HUES48 (cell line): ENCODE measurements around the gene DAP3.
A peak's percentile ranks its signal among the peaks of the same experiment; 100 is the strongest.
"Not testable (repeated sequence)": the region's sequence is repeated elsewhere in the genome, so short reads cannot be mapped to it uniquely, and the experiment has no call there.

Source experiments
- H3K27ac ChIP-seq: one replicate; pipeline ENCODE4 v1.7.0; 2013; ENCODE audit warnings: low read depth, low read length, inconsistent platforms
- H3K27me3 ChIP-seq: 2 replicates; pipeline ENCODE4 v1.6.1; 2013; ENCODE audit warnings: mild to moderate bottlenecking, low read length; ENCODE audit not compliant: control insufficient read depth, insufficient read depth
- H3K36me3 ChIP-seq: 2 replicates; pipeline ENCODE4 v1.6.1; 2013; ENCODE audit warnings: low read length; ENCODE audit not compliant: control insufficient read depth, insufficient read depth
- H3K4me1 ChIP-seq: 2 replicates; pipeline ENCODE4 v1.6.1; 2013; ENCODE audit warnings: mild to moderate bottlenecking, low read length; ENCODE audit not compliant: control insufficient read depth, insufficient read depth
- H3K4me3 ChIP-seq: 2 replicates; pipeline ENCODE4 v1.5.1; 2013; ENCODE audit warnings: mild to moderate bottlenecking, low read depth, low read length
- H3K9ac ChIP-seq: 2 replicates; pipeline ENCODE4 v1.6.1; 2013; ENCODE audit warnings: mild to moderate bottlenecking, low read depth, low read length, moderate library complexity
- H3K9me3 ChIP-seq: 2 replicates; pipeline ENCODE4 v1.6.1; 2013; ENCODE audit warnings: low read length; ENCODE audit not compliant: control insufficient read depth, insufficient read depth

The DAP3 gene

GRCh38 chr1:155687705-155688323, 1.1 kb upstream of the DAP3 start:
- not testable (repeated sequence) for H3K27me3 ChIP-seq, H3K4me1 ChIP-seq, H3K9me3 ChIP-seq
- peak overlapping the region; percentile 96 for H3K9ac ChIP-seq
- H3K36me3 ChIP-seq = peaks cover 22% of the 10 kb centered on the region
- peak overlapping the region; percentile 84 for H3K4me3 ChIP-seq
- H3K27ac ChIP-seq = peak overlapping the region; percentile 88

GRCh38 chr1:155688324-155689080, 389 bp upstream of the DAP3 start, which contains the start of gene YY1AP1:
TSS of gene YY1AP1 (minus strand) at chr1:155688774. CDS start at chr1:155680436, 8,338 bp downstream.
- Histone ChIP-seq H3K9ac (peak within 1 kb of the TSS; percentile 96), H3K9me3 (peaks cover 8% of the 10 kb centered on the region; the same call in 1 of the 2 replicates), H3K27ac (peak within 1 kb of the TSS; percentile 88), H3K36me3 (peaks cover 27% of the 10 kb centered on the region), H3K4me1 (no peaks in the 10 kb centered on the region), H3K4me3 (peak within 1 kb of the TSS; percentile 84), H3K27me3 (no peaks in the 10 kb centered on the region)

GRCh38 chr1:155691992-155692528, 3.2 kb downstream of the DAP3 start:
- H3K4me1 ChIP-seq = no peaks in the 10 kb centered on the region; the same call in 1 of the 2 replicates
- no peak overlapping the region for H3K4me3 ChIP-seq
- peaks cover 8% of the 10 kb centered on the region; the same call in 1 of the 2 replicates for H3K9me3 ChIP-seq
- H3K27ac ChIP-seq = no peak overlapping the region
- peaks cover 27% of the 10 kb centered on the region for H3K36me3 ChIP-seq
- no peak overlapping the region for H3K9ac ChIP-seq
- H3K27me3 ChIP-seq = no peaks in the 10 kb centered on the region

GRCh38 chr1:155694167-155694566, 5.3 kb downstream of the DAP3 start:
- H3K27ac ChIP-seq = no peak overlapping the region
- H3K27me3 ChIP-seq = no peaks in the 10 kb centered on the region
- H3K9me3 ChIP-seq = peaks cover 8% of the 10 kb centered on the region; the same call in 1 of the 2 replicates
- H3K4me3 ChIP-seq = no peak overlapping the region
- H3K36me3 ChIP-seq = peaks cover 27% of the 10 kb centered on the region
- H3K9ac ChIP-seq = no peak overlapping the region
- H3K4me1 ChIP-seq = no peaks in the 10 kb centered on the region; the same call in 1 of the 2 replicates

GRCh38 chr1:155695072-155695471, 6.2 kb downstream of the DAP3 start:
- Histone ChIP-seq H3K27me3 (no peaks in the 10 kb centered on the region), H3K4me1 (no peaks in the 10 kb centered on the region; the same call in 1 of the 2 replicates), H3K9ac (no peak overlapping the region), H3K27ac (no peak overlapping the region), H3K9me3 (peaks cover 16% of the 10 kb centered on the region), H3K36me3 (peaks cover 26% of the 10 kb centered on the region), H3K4me3 (no peak overlapping the region)

GRCh38 chr1:155695608-155696007, 6.7 kb downstream of the DAP3 start:
- Histone ChIP-seq H3K27me3 (no peaks in the 10 kb centered on the region), H3K27ac (no peak overlapping the region), H3K9ac (no peak overlapping the region), H3K4me1 (no peaks in the 10 kb centered on the region; the same call in 1 of the 2 replicates), H3K9me3 (peaks cover 18% of the 10 kb centered on the region), H3K4me3 (no peak overlapping the region), H3K36me3 (peaks cover 24% of the 10 kb centered on the region)

- no peak overlapping the region for H3K4me3 ChIP-seq
- peaks cover 18% of the 10 kb centered on the region for H3K36me3 ChIP-seq
- H3K9ac ChIP-seq = no peak overlapping the region
- H3K9me3 ChIP-seq = peaks cover 14% of the 10 kb centered on the region
- no peak overlapping the region for H3K27ac ChIP-seq
- H3K27me3 ChIP-seq = no peaks in the 10 kb centered on the region
- no peaks in the 10 kb centered on the region; the same call in 1 of the 2 replicates for H3K4me1 ChIP-seq
These were observed 7.6 kb downstream of the DAP3 start for GRCh38 chr1:155696524-155696923.

GRCh38 chr1:155697046-155697445, 8.2 kb downstream of the DAP3 start:
- peaks cover 13% of the 10 kb centered on the region for H3K36me3 ChIP-seq
- no peak overlapping the region for H3K27ac ChIP-seq
- H3K4me1 ChIP-seq = no peaks in the 10 kb centered on the region; the same call in 1 of the 2 replicates
- no peak overlapping the region for H3K4me3 ChIP-seq
- peaks cover 10% of the 10 kb centered on the region for H3K9me3 ChIP-seq
- no peaks in the 10 kb centered on the region for H3K27me3 ChIP-seq
- H3K9ac ChIP-seq = no peak overlapping the region

GRCh38 chr1:155697616-155698015, 8.7 kb downstream of the DAP3 start:
- not testable (repeated sequence) for H3K4me3 ChIP-seq

GRCh38 chr1:155698382-155699038, 9.6 kb downstream of the DAP3 start:
- no peaks in the 10 kb centered on the region; the same call in 1 of the 2 replicates for H3K36me3 ChIP-seq
- peak overlapping the region; percentile 70 for H3K27ac ChIP-seq
- no peaks in the 10 kb centered on the region for H3K27me3 ChIP-seq
- H3K4me1 ChIP-seq = no peaks in the 10 kb centered on the region; the same call in 1 of the 2 replicates
- H3K9me3 ChIP-seq = peaks cover 10% of the 10 kb centered on the region
- H3K4me3 ChIP-seq = no peak overlapping the region
- H3K9ac ChIP-seq = no peak overlapping the region

More at GRCh38 chr1:155697616-155698015, 8.7 kb downstream of the DAP3 start:
- H3K27ac ChIP-seq, H3K9ac ChIP-seq, H3K36me3 ChIP-seq, H3K4me1 ChIP-seq, H3K27me3 ChIP-seq, H3K9me3 ChIP-seq: not testable (repeated sequence)
